ENCODE measurements around the gene NELFA. TPM values are rescaled to one million over a fixed set of nuclear protein-coding genes. Genes with fewer than 3 reads are reported as not detected.
"Not testable (repeated sequence)": the region's sequence is repeated elsewhere in the genome, so short reads cannot be mapped to it uniquely, and the experiment has no call there.

The NELFA gene
- total RNA-seq, 2 experiments from 2014 or later, result 34.7 to 36.2 TPM

DNA sequence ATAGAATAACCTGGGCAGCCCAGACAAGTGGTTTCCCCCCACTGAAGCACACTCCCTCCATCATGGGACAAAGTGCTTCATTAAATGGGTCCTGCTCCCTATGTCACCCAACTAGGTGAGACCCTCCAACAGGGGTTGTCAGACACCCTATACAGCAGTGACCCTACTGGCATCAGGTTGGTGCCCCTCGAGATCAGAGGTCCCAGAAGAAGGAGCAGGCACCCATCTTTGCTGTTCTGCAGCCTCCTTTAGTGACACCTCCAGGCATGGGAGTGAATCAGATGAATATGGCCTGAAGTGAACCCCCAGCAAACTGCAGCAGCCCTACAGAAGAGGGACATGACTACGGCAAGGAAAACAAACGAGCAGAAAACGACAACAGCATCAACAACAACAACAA is 11.1 kb downstream of the NELFA start:
- ChIA-PET CTCF (interaction anchor here (0.5 kb wide), 1 partner anchor 244 kb away, joined by 3 read pairs; the partner anchor contains the start of genes HAUS3 and POLN), POLR2A (no interaction called here)
- Mint-ChIP-seq H3K27me3 (no peaks in the 10 kb centered on the region), H3K4me3 (no peak overlapping the region), H3K9me3 (peaks cover 51% of the 10 kb centered on the region), H3K27ac (no peak overlapping the region), H3K4me1 (peaks cover 9% of the 10 kb centered on the region), H3K36me3 (ENCODE audit: low read depth) (peaks cover 69% of the 10 kb centered on the region)
- no peak for DNase-seq

DNA sequence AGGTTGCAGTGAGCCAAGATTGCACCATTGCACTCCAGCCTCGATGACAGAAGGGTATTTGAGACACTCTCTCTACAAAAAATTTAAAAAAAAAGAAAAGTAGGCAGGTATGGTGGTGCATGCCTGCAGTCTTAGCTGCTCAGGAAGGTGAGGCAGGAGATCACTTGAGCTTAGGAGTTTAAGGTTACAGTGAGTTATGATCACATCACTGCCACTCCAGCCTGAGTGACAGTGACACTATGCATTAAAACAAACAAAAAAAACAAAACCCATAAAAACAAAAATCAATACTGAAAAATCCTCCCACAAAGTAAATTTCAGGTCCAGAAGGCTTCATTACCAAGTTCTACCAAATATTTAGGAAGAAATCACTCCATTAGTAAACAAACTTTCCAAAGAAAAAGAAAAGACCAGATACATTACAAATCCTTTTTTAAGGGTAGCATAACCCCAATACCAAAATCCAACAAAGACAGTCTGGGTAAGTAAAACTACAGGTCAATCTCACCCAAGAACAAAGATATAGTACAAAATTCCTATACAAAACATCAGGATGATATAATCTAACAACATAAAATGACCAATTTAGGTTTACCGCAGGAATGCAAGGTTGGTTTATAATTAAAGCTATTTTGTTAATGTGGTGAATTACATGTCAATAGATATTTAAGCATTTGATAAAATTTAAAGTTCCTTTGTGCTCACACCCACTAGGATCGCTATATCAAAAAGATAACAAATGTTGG is 11.7 kb downstream of the NELFA start:
- Mint-ChIP-seq H3K36me3 (ENCODE audit: low read depth) (peaks cover 63% of the 10 kb centered on the region), H3K27me3 (no peaks in the 10 kb centered on the region), H3K27ac (no peak overlapping the region), H3K4me1 (peaks cover 5% of the 10 kb centered on the region), H3K4me3 (no peak overlapping the region), H3K9me3 (peaks cover 51% of the 10 kb centered on the region)
- POLR2A ChIA-PET, result no interaction called here
- no peak for DNase-seq
- CTCF ChIA-PET, result no interaction called here

DNA sequence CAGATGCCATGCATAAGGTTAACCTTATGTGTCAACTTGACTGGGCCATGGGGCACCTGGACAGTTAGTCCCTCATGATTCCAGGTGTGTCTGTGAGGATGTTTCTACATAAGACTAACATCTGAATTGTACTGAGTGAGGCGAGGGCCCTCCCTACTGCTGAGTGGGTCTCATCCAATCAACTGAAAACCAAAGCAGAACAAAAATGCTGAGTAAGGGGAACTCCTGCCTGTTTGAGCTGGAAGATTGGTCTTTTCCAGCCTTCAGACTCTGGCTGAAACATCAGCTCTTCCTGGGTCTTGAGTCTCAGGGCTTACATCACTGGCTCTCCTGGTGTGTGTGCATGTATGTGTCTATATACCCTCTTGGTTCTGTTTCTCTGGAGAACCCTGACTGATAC is 13.8 kb downstream of the NELFA start:
- Mint-ChIP-seq H3K4me1 (peaks cover 3% of the 10 kb centered on the region), H3K9me3 (peaks cover 37% of the 10 kb centered on the region), H3K27me3 (no peaks in the 10 kb centered on the region), H3K36me3 (ENCODE audit: low read depth) (peaks cover 47% of the 10 kb centered on the region), H3K27ac (no peak overlapping the region), H3K4me3 (no peak overlapping the region)
- ChIA-PET CTCF (no interaction called here), POLR2A (no interaction called here)
- DNase-seq, result no peak

DNA sequence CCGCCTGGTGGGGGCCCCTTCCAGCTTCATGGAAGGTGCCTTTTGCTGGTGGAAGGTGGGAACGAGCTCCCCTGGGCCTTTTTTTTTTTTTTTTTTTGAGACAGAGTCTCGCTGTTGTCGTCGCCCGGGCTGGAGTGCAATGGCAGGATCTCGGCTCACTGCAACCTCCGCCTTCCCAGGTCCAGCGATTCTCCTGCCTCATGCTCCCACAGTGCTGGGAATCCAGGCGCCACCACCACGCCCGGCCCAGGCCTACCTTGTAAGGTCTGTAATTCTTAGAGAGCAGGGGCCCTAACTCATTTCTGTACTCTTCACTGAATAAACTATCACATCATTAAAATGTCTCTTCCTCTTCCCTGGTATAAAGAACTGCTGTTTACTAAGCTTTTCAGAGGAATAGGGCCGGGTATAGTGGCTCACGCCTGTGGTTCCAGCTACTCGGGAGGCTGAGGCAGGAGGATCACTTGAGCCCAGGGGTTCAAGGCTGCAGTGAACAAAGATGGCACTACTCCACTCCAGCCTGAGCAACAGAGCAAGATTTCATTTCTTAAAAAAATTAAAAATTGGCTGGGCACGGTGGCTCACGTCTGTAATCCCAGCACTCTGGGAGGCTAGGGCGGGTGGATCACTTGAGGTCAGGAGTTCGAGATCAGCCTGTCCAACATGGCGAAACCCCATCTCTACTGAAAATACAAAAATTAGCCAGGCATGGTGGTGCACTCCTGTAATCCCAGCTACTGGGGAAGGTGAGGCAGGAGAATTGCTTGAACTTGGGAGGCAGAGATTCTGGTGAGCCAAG is 14.9 kb downstream of the NELFA start:
- H3K9me3 Mint-ChIP-seq, result peaks cover 27% of the 10 kb centered on the region
- POLR2A ChIA-PET, H3K4me1 Mint-ChIP-seq, DNase-seq, H3K27me3 Mint-ChIP-seq, H3K27ac Mint-ChIP-seq, H3K4me3 Mint-ChIP-seq: not testable (repeated sequence)
- CTCF ChIA-PET, result interaction anchor here (0.6 to 0.7 kb wide), 2 partner anchors 87 to 116 kb away, joined by 3 read pairs; no protein-coding TSS in a partner anchor
- peaks cover 37% of the 10 kb centered on the region for H3K36me3 Mint-ChIP-seq (ENCODE audit: low read depth)

DNA sequence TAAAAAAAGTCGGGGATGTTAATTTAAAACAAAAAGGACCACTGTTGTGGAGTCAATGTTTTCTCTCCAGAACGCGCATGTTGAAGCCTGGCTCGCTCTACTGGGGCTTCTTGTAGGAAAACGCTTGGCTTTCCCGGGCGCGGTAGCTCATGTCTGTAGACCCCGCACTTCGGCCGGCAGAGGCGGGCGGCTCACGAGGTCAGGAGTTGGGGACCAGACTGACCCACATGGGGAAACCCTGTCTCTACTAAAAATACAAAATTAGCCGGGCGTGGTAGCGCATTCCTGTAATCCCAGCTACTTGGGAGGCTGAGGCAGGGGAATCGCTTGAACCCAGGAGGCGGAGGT is 15.6 kb downstream of the NELFA start:
- ChIA-PET POLR2A (no interaction called here), CTCF (interaction anchor here (0.7 kb wide), 1 partner anchor 88 kb away, joined by 3 read pairs; no protein-coding TSS in a partner anchor)
- Mint-ChIP-seq H3K4me3 (no peak overlapping the region), H3K27ac (no peak overlapping the region), H3K27me3 (no peaks in the 10 kb centered on the region), H3K36me3 (ENCODE audit: low read depth) (peaks cover 29% of the 10 kb centered on the region), H3K4me1 (peaks cover 3% of the 10 kb centered on the region), H3K9me3 (peaks cover 20% of the 10 kb centered on the region)
- DNase-seq, result no peak

DNA sequence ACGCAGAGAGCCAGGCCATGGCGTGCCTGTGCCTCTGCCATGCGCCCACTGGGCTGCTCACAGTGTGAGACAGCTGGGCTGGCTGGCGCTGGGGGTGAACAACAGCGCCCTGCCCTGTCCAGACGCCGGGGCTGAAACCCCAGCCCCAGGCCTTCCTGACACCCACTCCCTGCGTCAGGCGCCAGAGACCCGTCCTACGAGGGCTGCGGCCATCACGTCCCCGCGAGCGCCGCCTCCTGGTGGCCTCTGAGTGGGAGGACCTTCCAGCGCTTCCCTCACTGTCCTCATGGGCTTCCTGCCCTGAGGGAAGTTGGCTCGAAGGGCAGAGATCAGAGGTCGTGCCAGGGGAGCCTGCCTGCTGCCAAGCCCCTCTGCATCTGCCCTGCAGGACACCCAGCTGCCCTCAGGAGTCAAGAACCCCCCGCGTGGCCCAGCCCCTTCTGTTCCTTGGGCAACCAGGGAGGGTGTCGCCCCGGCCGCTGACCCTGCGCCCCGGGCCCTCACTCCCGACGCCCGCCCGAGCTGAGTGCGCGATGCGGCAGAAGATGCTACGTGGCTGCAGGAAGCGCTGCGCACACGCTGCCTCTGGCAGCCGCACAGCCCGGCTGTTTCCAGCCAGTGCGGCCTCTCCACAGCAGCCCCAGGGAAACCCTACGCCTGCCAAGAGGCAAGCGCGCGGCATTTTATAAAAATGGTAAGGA is 16.2 kb downstream of the NELFA start:
- Mint-ChIP-seq H3K36me3 (ENCODE audit: low read depth) (peaks cover 27% of the 10 kb centered on the region), H3K27ac (no peak overlapping the region), H3K4me1 (peaks cover 3% of the 10 kb centered on the region), H3K4me3 (no peak overlapping the region), H3K9me3 (peaks cover 15% of the 10 kb centered on the region), H3K27me3 (no peaks in the 10 kb centered on the region)
- POLR2A ChIA-PET, result no interaction called here
- no peak for DNase-seq
- CTCF ChIA-PET, result no interaction called here

DNA sequence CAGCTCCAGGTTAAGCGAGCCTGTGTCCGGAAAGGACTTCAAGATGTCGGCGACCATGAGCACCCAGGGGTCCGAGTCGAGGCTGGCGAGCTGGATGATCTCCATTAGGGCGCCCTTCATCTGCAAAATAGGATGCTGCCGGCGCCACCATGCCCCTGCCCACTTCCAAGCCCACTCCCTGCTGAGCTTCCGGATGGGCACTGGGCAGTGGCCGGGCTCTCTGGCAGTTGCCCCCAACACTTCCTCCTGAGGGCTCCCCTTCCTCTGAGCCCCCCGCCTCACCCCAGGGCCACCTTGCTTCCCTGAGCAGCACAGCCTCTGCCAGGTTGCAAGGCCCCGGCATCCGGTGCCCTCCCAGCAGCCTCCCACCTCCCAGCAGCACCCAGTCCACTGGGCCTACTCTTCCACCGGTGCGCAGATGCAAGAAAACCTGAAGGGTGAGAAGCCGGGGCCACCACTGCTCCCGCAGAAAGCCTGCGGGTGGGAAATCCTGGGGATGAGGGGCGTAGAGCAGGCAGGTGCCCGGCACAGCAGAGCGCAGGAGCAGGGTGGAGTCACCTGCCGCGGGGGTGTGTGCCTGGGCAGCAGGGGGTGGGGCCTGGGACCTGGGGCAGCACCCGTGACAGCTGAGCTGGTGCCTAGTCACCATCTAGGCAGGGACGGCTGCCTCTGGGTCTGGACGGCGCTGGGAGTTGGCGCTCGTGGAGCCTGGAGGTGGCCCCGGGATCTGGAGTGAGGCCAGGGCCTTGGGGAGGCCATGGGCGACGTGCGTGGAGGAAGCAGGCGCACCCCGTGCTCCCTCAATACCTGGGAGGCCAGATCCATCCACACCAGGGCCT is 17.0 kb downstream of the NELFA start:
- no peak overlapping the region for H3K27ac Mint-ChIP-seq
- H3K9me3 Mint-ChIP-seq, result peaks cover 8% of the 10 kb centered on the region
- POLR2A ChIA-PET, result no interaction called here
- peaks cover 22% of the 10 kb centered on the region for H3K36me3 Mint-ChIP-seq (ENCODE audit: low read depth)
- no peaks in the 10 kb centered on the region for H3K27me3 Mint-ChIP-seq
- DNase-seq, result no peak
- CTCF ChIA-PET, result no interaction called here
- no peak overlapping the region for H3K4me3 Mint-ChIP-seq
- peaks cover 1% of the 10 kb centered on the region for H3K4me1 Mint-ChIP-seq

DNA sequence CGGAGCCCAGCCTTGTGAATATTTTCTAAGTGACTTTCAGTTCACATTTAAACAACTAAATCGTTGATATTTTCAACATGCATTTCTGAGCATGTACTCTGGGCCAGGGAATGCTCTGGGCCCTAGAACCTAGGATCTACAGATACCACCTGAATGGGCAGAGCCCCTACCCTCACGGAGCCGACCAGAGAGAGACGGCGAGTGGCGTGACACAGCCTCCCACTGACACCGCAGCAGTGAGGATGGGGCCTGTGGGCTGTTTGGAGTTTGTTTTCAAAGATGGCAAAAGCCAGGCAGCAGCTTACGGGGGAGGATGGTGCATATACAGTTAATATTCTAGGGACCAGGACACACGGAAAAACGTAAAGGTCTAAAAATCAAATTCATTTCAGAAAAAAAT is 17.7 kb downstream of the NELFA start:
- no peaks in the 10 kb centered on the region for H3K4me1 Mint-ChIP-seq

DNA sequence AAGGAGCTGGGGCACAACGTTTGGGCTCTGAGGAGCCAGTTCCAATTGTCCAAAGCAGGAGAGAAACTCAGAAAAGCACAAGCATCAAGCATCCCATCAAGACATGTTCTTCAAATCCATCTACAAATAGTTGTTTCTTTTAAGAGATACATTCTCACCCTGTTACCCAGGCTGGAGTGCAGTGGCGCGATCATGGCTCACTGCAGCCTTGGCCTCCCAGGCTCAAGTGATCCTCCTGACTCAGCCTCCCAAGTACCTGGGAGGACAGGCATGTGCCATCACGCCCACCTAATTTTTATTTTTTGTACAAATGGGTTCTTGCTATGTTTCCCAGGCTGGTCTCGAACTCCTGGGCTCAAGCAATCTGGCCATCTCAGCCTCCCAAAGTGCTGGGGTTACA is 18.1 kb downstream of the NELFA start:
- POLR2A ChIA-PET, result no interaction called here
- H3K9me3 Mint-ChIP-seq, result peaks cover 2% of the 10 kb centered on the region
- H3K4me3 Mint-ChIP-seq, result no peak overlapping the region
- CTCF ChIA-PET, result no interaction called here
- DNase-seq, result no peak
- no peaks in the 10 kb centered on the region for H3K4me1 Mint-ChIP-seq
- no peaks in the 10 kb centered on the region for H3K27me3 Mint-ChIP-seq
- H3K27ac Mint-ChIP-seq, result no peak overlapping the region
- H3K36me3 Mint-ChIP-seq (ENCODE audit: low read depth), result peaks cover 12% of the 10 kb centered on the region

More for the DNA sequence above, 17.7 kb downstream of the NELFA start:
- Mint-ChIP-seq H3K36me3 (ENCODE audit: low read depth) (peaks cover 15% of the 10 kb centered on the region), H3K27ac (no peak overlapping the region), H3K27me3 (no peaks in the 10 kb centered on the region), H3K9me3 (peaks cover 4% of the 10 kb centered on the region), H3K4me3 (no peak overlapping the region)
- ChIA-PET CTCF (no interaction called here), POLR2A (no interaction called here)
- DNase-seq, result no peak

DNA sequence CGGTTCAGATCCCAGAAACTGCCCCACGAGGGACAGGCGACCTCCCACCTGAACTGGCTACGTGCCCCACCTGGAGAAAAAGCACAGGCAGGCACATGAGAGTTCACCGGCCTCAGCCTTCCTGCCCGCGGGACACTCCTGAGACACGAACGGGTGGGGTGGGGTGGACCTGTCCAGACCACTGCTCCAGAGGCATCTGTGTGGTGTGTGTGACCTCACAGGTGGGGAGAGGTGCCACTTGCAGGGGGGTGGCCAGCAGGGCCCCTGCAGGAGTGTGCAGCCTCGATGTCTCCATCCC is 18.5 kb downstream of the NELFA start:
- Mint-ChIP-seq H3K27me3 (no peaks in the 10 kb centered on the region), H3K27ac (no peak overlapping the region), H3K4me3 (no peak overlapping the region), H3K9me3 (peaks cover 2% of the 10 kb centered on the region), H3K4me1 (no peaks in the 10 kb centered on the region), H3K36me3 (ENCODE audit: low read depth) (peaks cover 10% of the 10 kb centered on the region)
- CTCF ChIA-PET, result no interaction called here
- POLR2A ChIA-PET, result no interaction called here
- no peak for DNase-seq

DNA sequence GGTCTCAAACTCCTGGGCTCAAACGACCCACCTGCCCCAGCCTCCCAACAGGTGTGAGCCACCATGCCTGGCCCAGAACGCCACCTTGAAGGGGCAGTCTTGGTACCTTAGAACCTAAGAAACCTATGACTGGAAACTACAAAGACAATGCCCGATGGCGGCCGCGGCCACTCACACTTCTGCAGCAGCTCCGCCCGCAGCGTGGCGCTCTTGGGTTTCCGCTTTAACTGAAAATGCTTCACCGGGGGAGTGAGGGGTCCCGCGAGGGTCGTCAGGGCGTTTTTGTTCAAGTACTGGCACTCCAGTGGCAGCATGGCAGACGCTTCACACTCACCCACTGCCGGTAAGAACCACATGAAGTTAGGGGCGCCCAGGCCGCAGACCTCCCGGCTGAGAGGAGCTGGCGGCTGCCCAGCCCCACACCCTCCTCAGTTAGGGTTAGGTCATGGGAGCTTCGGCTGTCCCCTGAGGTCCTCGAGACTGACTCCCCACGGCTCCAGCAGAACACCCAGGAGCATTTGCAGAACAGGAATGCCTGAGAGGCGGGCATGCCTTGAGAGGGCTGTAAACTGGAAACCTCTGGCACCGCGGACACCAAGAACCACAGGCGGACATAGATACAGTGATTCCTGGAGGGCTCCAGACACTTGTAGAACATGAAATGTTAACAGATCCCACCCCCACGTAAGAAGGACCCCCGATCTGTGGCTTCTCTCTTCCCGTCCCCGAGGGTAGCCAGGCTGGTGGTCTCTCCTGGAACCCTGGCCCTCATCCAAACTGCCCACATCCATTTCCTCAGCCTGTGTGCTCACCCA is 19.0 kb downstream of the NELFA start:
- Mint-ChIP-seq H3K27me3 (no peaks in the 10 kb centered on the region), H3K27ac (no peak overlapping the region), H3K4me1 (no peaks in the 10 kb centered on the region), H3K4me3 (no peak overlapping the region), H3K36me3 (ENCODE audit: low read depth) (peaks cover 8% of the 10 kb centered on the region), H3K9me3 (no peaks in the 10 kb centered on the region)
- ChIA-PET CTCF (no interaction called here), POLR2A (no interaction called here)
- no peak for DNase-seq

DNA sequence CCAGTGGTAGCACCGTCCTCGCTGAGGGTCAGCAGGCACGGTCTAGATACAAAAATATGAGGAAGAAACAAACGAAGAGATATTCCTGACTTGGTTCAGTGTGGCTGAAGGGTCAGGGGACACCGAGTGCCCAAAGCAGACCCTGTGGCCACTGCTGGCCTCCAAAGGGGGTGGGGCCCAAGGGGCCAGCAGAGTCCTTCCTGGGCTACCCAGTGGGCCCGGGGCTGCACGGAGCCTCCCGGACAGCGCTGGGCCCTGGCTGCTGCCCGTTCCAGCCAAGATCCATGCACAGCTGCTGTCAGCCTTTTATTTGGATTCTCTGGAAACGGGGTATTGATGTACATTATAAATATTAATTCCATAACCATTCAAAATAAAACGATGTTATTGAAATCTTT is 20.4 kb downstream of the NELFA start:
- Mint-ChIP-seq H3K4me3 (no peak overlapping the region), H3K9me3 (no peaks in the 10 kb centered on the region), H3K27me3 (no peaks in the 10 kb centered on the region), H3K36me3 (ENCODE audit: low read depth) (peaks cover 6% of the 10 kb centered on the region), H3K27ac (no peak overlapping the region), H3K4me1 (no peaks in the 10 kb centered on the region)
- CTCF ChIA-PET, result no interaction called here
- POLR2A ChIA-PET, result no interaction called here
- DNase-seq, result no peak
